KMS-11 (cell line): ENCODE results near the gene KCP.

Experiments used
- H2AFZ ChIP-seq: fragments of 200-600 bp; sonication (generic); 2 replicates; pipeline ENCODE4 v1.6.1; 2016; ENCODE audit warnings: antibody characterized with exemption, mixed run types, low read depth
- H3K27ac ChIP-seq: fragments of 200-600 bp; sonication (generic); 2 replicates; pipeline ENCODE4 v1.6.1; 2016; ENCODE audit warnings: mild to moderate bottlenecking, mixed run types
- H3K27me3 ChIP-seq: fragments of 200-600 bp; sonication (generic); 2 replicates; pipeline ENCODE4 v1.6.1; 2017; ENCODE audit warnings: mild to moderate bottlenecking, low read depth, mixed run types, moderate library complexity; ENCODE audit not compliant: insufficient read depth
- H3K36me3 ChIP-seq: fragments of 200-600 bp; sonication (generic); 2 replicates; pipeline ENCODE4 v1.6.1; 2017; ENCODE audit warnings: mild to moderate bottlenecking, mixed run types; ENCODE audit not compliant: insufficient read depth
- H3K4me1 ChIP-seq: fragments of 200-600 bp; sonication (generic); 2 replicates; pipeline ENCODE4 v1.6.1; 2016; ENCODE audit warnings: mild to moderate bottlenecking, low read depth, mixed run types; ENCODE audit not compliant: poor library complexity, severe bottlenecking
- H3K4me2 ChIP-seq: fragments of 200-600 bp; sonication (generic); 2 replicates; pipeline ENCODE4 v1.7.0; 2016; ENCODE audit warnings: mild to moderate bottlenecking, mixed run types
- H3K4me3 ChIP-seq: fragments of 200-600 bp; sonication (generic); IDR thresholded peaks from 2 replicates; pipeline ENCODE4 v1.6.1; 2017; ENCODE audit warnings: low read depth, low read length, mixed read lengths; ENCODE audit not compliant: insufficient read depth
- H3K79me2 ChIP-seq: fragments of 200-600 bp; sonication (generic); 2 replicates; pipeline ENCODE4 v1.6.1; 2016; ENCODE audit warnings: low read depth, mixed run types; ENCODE audit not compliant: insufficient read depth
- H3K9ac ChIP-seq: fragments of 200-600 bp; sonication (generic); 2 replicates; pipeline ENCODE4 v1.6.1; 2016; ENCODE audit warnings: mild to moderate bottlenecking, mixed run types
- H4K20me1 ChIP-seq: fragments of 200-600 bp; sonication (generic); 2 replicates; pipeline ENCODE4 v1.6.1; 2016; ENCODE audit warnings: mild to moderate bottlenecking, mixed run types; ENCODE audit not compliant: insufficient read depth
- CTCF ChIP-seq: fragments of 200-600 bp; sonication (generic); conservative IDR thresholded peaks from 2 replicates; pipeline ENCODE4 v1.6.1; 2017; ENCODE audit warnings: low read depth, mild to moderate bottlenecking, antibody characterized with exemption, low read length, moderate library complexity, mixed read lengths

The KCP gene

GRCh38 chr7:128845987-128846386 is 64.5 kb downstream of the KCP start:
- Histone ChIP-seq H3K4me2 (no peak overlapping the region), H2AFZ (no peak overlapping the region), H3K27ac (no peak overlapping the region), H3K27me3 (peaks cover 5% of the 10 kb centered on the region; the same call in 1 of the 2 replicates), H3K4me1 (peaks cover 7% of the 10 kb centered on the region), H3K36me3 (no peaks in the 10 kb centered on the region), H4K20me1 (no peaks in the 10 kb centered on the region), H3K79me2 (no peaks in the 10 kb centered on the region), H3K4me3 (no peak overlapping the region), H3K9ac (no peak overlapping the region)
- TF ChIP-seq CTCF = no peak

GRCh38 chr7:128845475-128845874 is 65.0 kb downstream of the KCP start:
- no peak overlapping the region for H3K4me3 ChIP-seq
- no peak overlapping the region for H3K27ac ChIP-seq
- peaks cover 7% of the 10 kb centered on the region for H3K4me1 ChIP-seq
- no peaks in the 10 kb centered on the region for H3K79me2 ChIP-seq
- H3K36me3 ChIP-seq = no peaks in the 10 kb centered on the region
- no peak for TF ChIP-seq CTCF
- H2AFZ ChIP-seq = no peak overlapping the region
- no peak overlapping the region for H3K4me2 ChIP-seq
- H4K20me1 ChIP-seq = no peaks in the 10 kb centered on the region
- no peak overlapping the region for H3K9ac ChIP-seq
- H3K27me3 ChIP-seq = peaks cover 5% of the 10 kb centered on the region; the same call in 1 of the 2 replicates

GRCh38 chr7:128844777-128845311 is 65.7 kb downstream of the KCP start:
- H3K79me2 ChIP-seq = no peaks in the 10 kb centered on the region
- H3K4me3 ChIP-seq = no peak overlapping the region
- H3K4me1 ChIP-seq = peaks cover 7% of the 10 kb centered on the region
- no peak overlapping the region for H3K4me2 ChIP-seq
- no peak overlapping the region for H3K27ac ChIP-seq
- no peak for TF ChIP-seq CTCF
- H3K9ac ChIP-seq = no peak overlapping the region
- H4K20me1 ChIP-seq = no peaks in the 10 kb centered on the region
- H3K36me3 ChIP-seq = no peaks in the 10 kb centered on the region
- no peak overlapping the region for H2AFZ ChIP-seq
- H3K27me3 ChIP-seq = peaks cover under 1% of the 10 kb centered on the region; the same call in 1 of the 2 replicates

GRCh38 chr7:128843938-128844621 is 66.4 kb downstream of the KCP start:
- Histone ChIP-seq H2AFZ (no peak overlapping the region), H4K20me1 (no peaks in the 10 kb centered on the region), H3K27ac (no peak overlapping the region), H3K27me3 (no peaks in the 10 kb centered on the region; the same call in 1 of the 2 replicates), H3K79me2 (no peaks in the 10 kb centered on the region), H3K36me3 (no peaks in the 10 kb centered on the region), H3K4me1 (peaks cover 7% of the 10 kb centered on the region), H3K4me3 (no peak overlapping the region), H3K4me2 (no peak overlapping the region), H3K9ac (no peak overlapping the region)
- TF ChIP-seq CTCF = no peak
